GM19099 (cell line): Measurements from ENCODE around the gene FN3KRP.

Experiments
- POLR2A ChIP-seq: IDR thresholded peaks from 3 replicates; pipeline ENCODE4 v1.6.1; 2011; ENCODE audit warnings: low read depth; ENCODE audit not compliant: insufficient read length; ENCODE audit errors: extremely low read depth

The FN3KRP gene

GRCh38 chr17:82681547-82681946 lies 35.0 kb upstream of the FN3KRP start:
- no peak for TF ChIP-seq POLR2A

- TF ChIP-seq POLR2A, result no peak
Observed at GRCh38 chr17:82683534-82683933, 33.0 kb upstream of the FN3KRP start.

GRCh38 chr17:82684228-82684841 lies 32.2 kb upstream of the FN3KRP start:
- no peak for TF ChIP-seq POLR2A

- TF ChIP-seq POLR2A, result no peak
Observed at GRCh38 chr17:82685291-82685690, 31.2 kb upstream of the FN3KRP start.

DNA sequence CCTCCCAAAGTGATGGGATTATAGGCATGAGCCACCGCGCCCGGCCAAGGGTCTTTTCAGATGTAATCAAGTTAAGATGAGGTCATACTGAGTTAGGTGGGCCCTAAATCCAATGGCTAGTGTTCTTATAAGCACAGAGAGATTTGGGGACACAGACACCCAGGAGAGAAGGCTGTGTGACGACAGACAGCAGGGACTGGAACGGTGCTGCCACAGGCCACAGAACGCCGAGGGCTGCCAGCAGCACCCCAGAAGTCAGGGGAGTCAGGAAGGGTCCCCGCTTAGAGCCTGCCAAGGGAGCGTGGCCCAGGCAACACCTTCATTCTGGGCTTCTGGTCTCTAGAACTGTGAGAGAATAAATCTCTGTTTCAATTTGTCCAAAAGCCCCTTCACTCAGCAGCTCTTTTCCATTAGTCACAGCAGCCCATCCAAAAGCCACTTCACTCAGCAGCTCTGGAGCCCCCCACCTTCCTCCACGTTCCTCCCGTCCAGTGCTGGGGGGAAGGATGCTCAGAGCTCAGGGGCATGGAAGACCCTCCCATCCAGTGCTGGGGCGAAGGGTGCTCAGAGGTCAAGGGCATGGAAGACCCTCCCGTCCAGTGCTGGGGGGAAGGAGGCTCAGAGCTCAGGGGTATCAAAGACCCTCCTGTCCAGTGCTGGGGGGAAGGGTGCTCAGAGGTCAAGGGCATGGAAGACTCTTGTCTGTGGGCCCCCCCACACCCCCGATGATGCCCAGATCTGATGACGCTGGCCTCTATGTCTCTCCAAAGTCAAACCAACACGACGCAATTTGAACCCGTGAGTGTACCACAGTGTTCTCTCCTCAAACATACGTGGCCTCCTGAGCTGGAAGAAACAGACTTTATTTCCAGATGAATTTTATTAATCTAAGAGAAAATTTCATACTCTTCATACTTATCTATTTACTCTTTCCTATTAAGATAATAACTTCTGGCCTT lies 29.9 kb upstream of the FN3KRP start:
- TF ChIP-seq POLR2A, result no peak

DNA sequence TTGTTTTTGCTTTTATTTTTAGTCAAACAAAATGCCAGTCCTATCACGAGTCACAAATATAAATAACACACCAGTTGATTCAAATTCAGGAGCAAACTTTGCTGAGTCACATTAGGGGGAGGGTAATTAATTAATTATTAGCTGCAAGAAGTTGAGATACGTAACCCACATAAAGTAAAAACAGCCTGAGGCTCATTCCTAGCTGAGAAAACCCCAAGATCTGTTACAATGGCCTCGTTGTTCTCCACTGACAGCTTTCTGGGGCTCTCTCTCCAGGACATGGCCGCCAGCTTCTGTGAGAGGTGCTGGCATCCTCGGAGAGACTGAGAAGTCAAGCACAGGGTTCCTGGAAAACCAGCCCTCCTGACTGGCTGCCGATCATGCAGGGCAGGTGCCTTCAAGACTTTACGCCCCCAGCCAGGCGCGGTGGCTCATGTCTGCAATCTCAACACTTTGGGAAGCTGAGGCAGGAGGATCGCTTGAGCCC lies 29.1 kb upstream of the FN3KRP start:
- no peak for TF ChIP-seq POLR2A

- TF ChIP-seq POLR2A, result no peak
Observed at GRCh38 chr17:82687871-82688270, 28.6 kb upstream of the FN3KRP start.

GRCh38 chr17:82689077-82689476 lies 27.4 kb upstream of the FN3KRP start:
- no peak for TF ChIP-seq POLR2A

- TF ChIP-seq POLR2A, result no peak
Observed at GRCh38 chr17:82690786-82691489, 25.6 kb upstream of the FN3KRP start.

- no peak for TF ChIP-seq POLR2A
Observed at GRCh38 chr17:82691714-82692113, 24.8 kb upstream of the FN3KRP start.

- TF ChIP-seq POLR2A, result no peak
Observed at GRCh38 chr17:82692268-82692667, 24.2 kb upstream of the FN3KRP start.

DNA sequence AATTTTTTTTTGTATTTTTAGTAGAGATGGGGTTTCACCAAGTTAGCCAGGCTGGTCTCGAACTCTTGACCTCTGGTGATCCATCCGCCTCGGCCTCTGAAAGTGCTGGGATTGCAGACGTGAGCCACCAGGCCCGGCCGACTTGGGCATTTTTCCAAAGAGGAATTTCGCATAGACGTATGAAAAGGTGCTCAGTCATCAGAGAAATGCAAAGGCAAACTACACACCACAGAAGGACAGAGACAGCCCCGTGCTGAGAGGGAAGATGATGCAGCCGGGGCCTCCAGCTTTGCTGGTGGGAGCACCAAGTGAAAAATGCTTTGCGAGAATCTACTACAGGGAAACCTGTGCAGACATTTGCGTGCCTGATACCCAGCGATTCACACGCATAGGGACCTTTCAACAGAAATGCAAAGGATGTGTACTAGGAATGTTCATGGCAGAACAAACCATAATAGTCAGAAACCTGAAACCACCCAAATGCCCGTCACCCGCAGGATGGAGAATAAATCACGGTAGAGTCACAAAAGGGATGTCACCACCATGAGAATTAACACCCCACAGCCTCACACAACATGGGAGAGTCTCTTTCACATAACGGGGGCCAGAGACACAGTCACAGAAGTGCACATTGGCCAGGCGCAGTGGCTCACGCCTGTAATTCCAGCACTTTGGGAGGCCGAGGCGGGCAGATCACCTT lies 23.2 kb upstream of the FN3KRP start:
- TF ChIP-seq POLR2A, result no peak

GRCh38 chr17:82694647-82695046 lies 21.9 kb upstream of the FN3KRP start:
- TF ChIP-seq POLR2A, result no peak

DNA sequence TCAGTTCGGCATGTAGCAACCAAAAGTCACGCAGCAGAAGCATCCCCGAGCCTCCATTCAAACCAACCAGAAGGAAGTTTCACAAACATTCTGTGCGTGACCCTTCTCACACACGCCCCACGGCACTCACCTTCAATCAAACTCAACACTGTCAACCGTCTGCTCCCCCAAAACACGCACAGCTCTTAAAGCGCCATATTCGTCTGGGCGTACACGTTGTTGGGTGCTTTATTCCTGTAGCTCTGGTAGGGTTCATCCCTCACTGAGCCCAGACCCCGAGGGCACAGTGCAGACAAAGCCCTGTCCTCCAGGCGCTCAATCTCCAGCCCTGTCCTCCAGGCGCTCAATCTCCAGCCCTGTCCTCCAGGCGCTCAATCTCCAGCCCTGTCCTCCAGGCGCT lies 20.2 kb upstream of the FN3KRP start:
- no peak for TF ChIP-seq POLR2A
